Measurements from ENCODE around the gene PACRG. TPM values are rescaled to one million over a fixed set of nuclear protein-coding genes. Genes with fewer than 3 reads are reported as not detected.

The PACRG gene
- total RNA-seq, 1 donor from 2014 or later: under 0.01 TPM

DNA sequence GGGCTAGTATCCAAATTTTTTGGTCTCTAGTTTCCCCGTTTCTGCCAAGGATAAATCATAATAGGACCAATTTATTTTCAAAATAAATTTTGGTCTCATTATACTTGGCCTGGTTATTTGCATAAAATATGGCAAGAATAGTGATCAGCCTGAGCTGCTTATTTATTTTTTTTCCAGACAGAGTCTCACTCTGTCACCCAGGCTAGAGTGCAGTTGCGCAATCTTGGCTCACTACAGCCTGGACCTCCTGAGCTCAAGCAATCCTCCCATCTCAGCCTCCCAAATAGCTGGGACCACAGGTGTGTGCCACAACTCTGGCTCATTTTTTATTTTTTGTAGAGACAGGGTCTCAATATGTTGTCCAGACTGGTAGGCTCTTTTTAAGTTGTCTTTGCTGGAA, 329.5 kb downstream of the PACRG start:
- FAIRE-seq (no peak), DNase-seq (ENCODE audit: low read depth) (no peak)
- no peaks in the 10 kb centered on the region for H3K36me3 ChIP-seq (ENCODE audit: control insufficient read depth, insufficient read depth, low read length)
- no peaks in the 10 kb centered on the region for H3K27me3 ChIP-seq (ENCODE audit: control insufficient read depth, insufficient read depth, low read length)
- H3K4me3 ChIP-seq (ENCODE audit: low read depth, low read length): no peak overlapping the region
- TF ChIP-seq, protein P1, sequence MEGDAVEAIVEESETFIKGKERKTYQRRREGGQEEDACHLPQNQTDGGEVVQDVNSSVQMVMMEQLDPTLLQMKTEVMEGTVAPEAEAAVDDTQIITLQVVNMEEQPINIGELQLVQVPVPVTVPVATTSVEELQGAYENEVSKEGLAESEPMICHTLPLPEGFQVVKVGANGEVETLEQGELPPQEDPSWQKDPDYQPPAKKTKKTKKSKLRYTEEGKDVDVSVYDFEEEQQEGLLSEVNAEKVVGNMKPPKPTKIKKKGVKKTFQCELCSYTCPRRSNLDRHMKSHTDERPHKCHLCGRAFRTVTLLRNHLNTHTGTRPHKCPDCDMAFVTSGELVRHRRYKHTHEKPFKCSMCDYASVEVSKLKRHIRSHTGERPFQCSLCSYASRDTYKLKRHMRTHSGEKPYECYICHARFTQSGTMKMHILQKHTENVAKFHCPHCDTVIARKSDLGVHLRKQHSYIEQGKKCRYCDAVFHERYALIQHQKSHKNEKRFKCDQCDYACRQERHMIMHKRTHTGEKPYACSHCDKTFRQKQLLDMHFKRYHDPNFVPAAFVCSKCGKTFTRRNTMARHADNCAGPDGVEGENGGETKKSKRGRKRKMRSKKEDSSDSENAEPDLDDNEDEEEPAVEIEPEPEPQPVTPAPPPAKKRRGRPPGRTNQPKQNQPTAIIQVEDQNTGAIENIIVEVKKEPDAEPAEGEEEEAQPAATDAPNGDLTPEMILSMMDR (IDR thresholded peaks at IDR 0.05; ENCODE audit: insufficient read depth, low read length, severe bottlenecking): no peak

DNA sequence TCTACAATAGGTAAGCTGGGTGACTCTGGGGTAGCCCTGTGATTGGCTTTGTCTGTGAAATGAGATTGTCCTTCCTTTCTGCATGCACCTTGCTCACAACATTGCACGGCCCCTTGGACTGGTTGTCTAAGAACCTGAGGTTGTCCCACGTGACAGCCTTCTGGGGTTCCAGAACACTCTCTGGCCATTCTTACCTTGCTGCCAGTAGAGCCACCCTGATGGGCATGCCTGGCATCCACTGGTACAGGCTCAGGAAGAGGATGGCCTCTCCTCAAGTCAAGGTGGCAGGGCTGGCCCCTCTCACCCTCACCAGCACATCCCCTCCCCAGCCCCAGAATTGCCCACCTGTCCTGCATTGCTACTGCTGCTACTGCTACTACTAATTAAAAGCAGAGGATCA, 335.0 kb downstream of the PACRG start:
- no peaks in the 10 kb centered on the region for H3K27me3 ChIP-seq (ENCODE audit: control insufficient read depth, insufficient read depth, low read length)
- no peaks in the 10 kb centered on the region for H3K36me3 ChIP-seq (ENCODE audit: control insufficient read depth, insufficient read depth, low read length)
- DNase-seq (ENCODE audit: low read depth) (no peak), FAIRE-seq (no peak)
- H3K4me3 ChIP-seq (ENCODE audit: low read depth, low read length): no peak overlapping the region
- TF ChIP-seq, protein P1 (IDR thresholded peaks at IDR 0.05; ENCODE audit: insufficient read depth, low read length, severe bottlenecking): no peak

DNA sequence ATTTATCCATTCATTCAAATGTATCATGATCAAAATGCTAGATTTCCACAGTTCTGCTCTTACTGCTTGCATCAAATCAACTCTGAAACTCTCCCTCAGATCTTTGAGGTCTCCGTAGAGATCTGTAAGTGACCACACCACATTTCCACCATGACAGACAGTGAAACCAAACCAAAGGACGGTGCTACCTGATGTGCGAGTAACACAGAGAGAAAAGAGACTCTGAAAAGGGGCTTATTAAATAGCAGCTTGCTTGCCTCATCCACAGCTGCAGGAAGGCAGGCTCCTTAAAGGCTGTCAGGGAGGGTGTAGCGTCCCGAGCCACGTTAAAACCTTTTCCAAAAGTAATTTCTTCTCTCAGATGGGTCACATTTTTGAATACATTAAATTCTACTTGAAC, 335.8 kb downstream of the PACRG start:
- FAIRE-seq (no peak), DNase-seq (ENCODE audit: low read depth) (no peak)
- TF ChIP-seq, protein P1 (IDR thresholded peaks at IDR 0.05; ENCODE audit: insufficient read depth, low read length, severe bottlenecking): no peak
- no peak overlapping the region for H3K4me3 ChIP-seq (ENCODE audit: low read depth, low read length)
- no peaks in the 10 kb centered on the region for H3K27me3 ChIP-seq (ENCODE audit: control insufficient read depth, insufficient read depth, low read length)
- H3K36me3 ChIP-seq (ENCODE audit: control insufficient read depth, insufficient read depth, low read length): no peaks in the 10 kb centered on the region

DNA sequence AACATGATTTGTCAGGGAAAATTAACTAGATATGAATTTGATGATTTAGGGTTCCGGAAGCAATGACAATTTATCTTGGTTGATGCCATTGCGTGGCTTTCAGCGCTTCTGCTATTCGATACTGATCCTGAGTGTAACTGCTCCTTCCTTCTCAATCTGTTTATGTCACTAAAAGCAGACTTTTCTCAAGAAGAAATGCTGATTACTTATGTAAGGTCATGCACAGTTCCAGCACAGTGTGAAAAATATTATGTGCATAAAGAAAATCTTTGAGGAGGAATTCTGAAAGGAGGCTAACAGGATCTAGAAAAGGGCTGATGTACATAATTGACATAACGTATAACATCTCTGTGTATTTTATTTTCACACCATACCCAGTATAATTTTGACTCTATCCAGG, 336.6 kb downstream of the PACRG start:
- Histone ChIP-seq H3K27me3 (ENCODE audit: control insufficient read depth, insufficient read depth, low read length) (no peaks in the 10 kb centered on the region), H3K36me3 (ENCODE audit: control insufficient read depth, insufficient read depth, low read length) (no peaks in the 10 kb centered on the region), H3K4me3 (ENCODE audit: low read depth, low read length) (no peak overlapping the region)
- TF ChIP-seq, protein P1 (IDR thresholded peaks at IDR 0.05; ENCODE audit: insufficient read depth, low read length, severe bottlenecking): no peak
- FAIRE-seq: no peak
- DNase-seq (ENCODE audit: low read depth): no peak

DNA sequence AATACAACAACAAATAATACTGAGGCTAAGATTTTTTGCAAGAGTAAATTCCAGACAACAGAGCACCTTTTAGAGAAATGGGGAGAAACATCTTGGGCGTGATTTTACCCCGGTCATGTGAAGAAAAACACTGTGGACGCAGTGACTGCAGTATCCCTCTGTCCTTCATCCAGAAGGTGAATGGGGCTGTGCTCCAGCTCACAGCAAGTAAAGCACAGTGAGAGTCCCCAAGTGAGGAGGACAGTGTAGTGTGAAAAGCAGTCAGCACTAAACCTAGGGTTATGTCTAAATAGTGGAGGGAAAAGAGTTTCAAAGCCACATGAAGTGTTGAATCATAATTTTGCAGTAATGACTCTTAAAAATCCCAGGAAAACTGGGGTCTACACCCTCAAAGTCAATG, 338.4 kb downstream of the PACRG start:
- DNase-seq (ENCODE audit: low read depth) (no peak), FAIRE-seq (no peak)
- TF ChIP-seq, protein P1 (IDR thresholded peaks at IDR 0.05; ENCODE audit: insufficient read depth, low read length, severe bottlenecking): no peak
- no peaks in the 10 kb centered on the region for H3K36me3 ChIP-seq (ENCODE audit: control insufficient read depth, insufficient read depth, low read length)
- no peaks in the 10 kb centered on the region for H3K27me3 ChIP-seq (ENCODE audit: control insufficient read depth, insufficient read depth, low read length)
- no peak overlapping the region for H3K4me3 ChIP-seq (ENCODE audit: low read depth, low read length)

DNA sequence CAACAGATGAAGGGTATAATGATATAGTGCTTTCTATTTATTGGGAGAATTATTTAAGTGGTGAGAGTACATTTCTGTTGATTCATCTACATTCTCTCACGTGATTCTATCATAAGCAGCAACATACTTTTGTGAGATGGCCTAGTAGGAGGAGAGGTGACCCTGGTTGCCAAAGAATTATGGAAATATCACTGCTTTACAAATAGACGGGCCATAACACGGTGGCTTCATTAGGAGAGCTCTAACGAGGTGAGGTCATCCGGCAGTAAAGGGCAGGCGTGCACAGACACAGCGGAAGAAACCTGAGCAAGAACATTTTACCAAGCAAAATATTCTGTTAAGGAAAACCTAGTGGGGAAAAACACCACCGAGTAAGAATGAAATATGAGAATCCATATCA, 349.4 kb downstream of the PACRG start:
- H3K36me3 ChIP-seq (ENCODE audit: control insufficient read depth, insufficient read depth, low read length): no peaks in the 10 kb centered on the region
- H3K27me3 ChIP-seq (ENCODE audit: control insufficient read depth, insufficient read depth, low read length): no peaks in the 10 kb centered on the region
- no peak for DNase-seq (ENCODE audit: low read depth)
- no peak overlapping the region for H3K4me3 ChIP-seq (ENCODE audit: low read depth, low read length)
- TF ChIP-seq, protein P1 (IDR thresholded peaks at IDR 0.05; ENCODE audit: insufficient read depth, low read length, severe bottlenecking): no peak
- no peak for FAIRE-seq
